ENCODE measurements around the gene ARHGEF25. TPM values are rescaled to one million over a fixed set of nuclear protein-coding genes. Genes with fewer than 3 reads are reported as not detected.

ARHGEF25 gene
- total RNA-seq, 4 donors from 2014 or later = 14.7 to 28.8 (median 20.0) TPM

- DNase-seq (ENCODE audit: low spot score) (no peak), ATAC-seq (ENCODE audit: low FRiP score) (no peak)
- TF ChIP-seq CTCF (IDR thresholded peaks at IDR 0.05) = no peak
Observed at GRCh38 chr12:57574795-57575194, 36.4 kb upstream of the ARHGEF25 start.

GRCh38 chr12:57575771-57576612 is 35.2 kb upstream of the ARHGEF25 start:
- TF ChIP-seq CTCF (IDR thresholded peaks at IDR 0.05) = no peak
- DNase-seq (ENCODE audit: low spot score) = no peak
- ATAC-seq (ENCODE audit: low FRiP score) = no peak

- no peak for TF ChIP-seq CTCF (IDR thresholded peaks at IDR 0.05)
- DNase-seq (ENCODE audit: low spot score) = no peak
- ATAC-seq (ENCODE audit: low FRiP score) = no peak
Observed at GRCh38 chr12:57576613-57577160, 34.5 kb upstream of the ARHGEF25 start.

- DNase-seq (ENCODE audit: low spot score) (no peak), ATAC-seq (ENCODE audit: low FRiP score) (no peak)
- TF ChIP-seq CTCF (IDR thresholded peaks at IDR 0.05) = no peak
Observed at GRCh38 chr12:57577981-57578758, 33.1 kb upstream of the ARHGEF25 start.

GRCh38 chr12:57579011-57579410 is 32.2 kb upstream of the ARHGEF25 start:
- TF ChIP-seq CTCF (IDR thresholded peaks at IDR 0.05) = no peak
- ATAC-seq (ENCODE audit: low FRiP score) (no peak), DNase-seq (ENCODE audit: low spot score) (no peak)

GRCh38 chr12:57579677-57580465 is 31.4 kb upstream of the ARHGEF25 start:
- no peak for ATAC-seq (ENCODE audit: low FRiP score)
- no peak for DNase-seq (ENCODE audit: low spot score)
- no peak for TF ChIP-seq CTCF (IDR thresholded peaks at IDR 0.05)

Data from omental fat pad (tissue), 4 donors.